SKM-1 (cell line): ENCODE measurements around the gene FHAD1.
"Not testable (repeated sequence)": the region's sequence is repeated elsewhere in the genome, so short reads cannot be mapped to it uniquely, and the experiment has no call there.

ENCODE experiments used
- DNase-seq: peaks from one replicate; lab custom pipeline; 2025; ENCODE audit not compliant: unreplicated experiment; lab: John Stamatoyannopoulos, UW

Gene FHAD1

DNA sequence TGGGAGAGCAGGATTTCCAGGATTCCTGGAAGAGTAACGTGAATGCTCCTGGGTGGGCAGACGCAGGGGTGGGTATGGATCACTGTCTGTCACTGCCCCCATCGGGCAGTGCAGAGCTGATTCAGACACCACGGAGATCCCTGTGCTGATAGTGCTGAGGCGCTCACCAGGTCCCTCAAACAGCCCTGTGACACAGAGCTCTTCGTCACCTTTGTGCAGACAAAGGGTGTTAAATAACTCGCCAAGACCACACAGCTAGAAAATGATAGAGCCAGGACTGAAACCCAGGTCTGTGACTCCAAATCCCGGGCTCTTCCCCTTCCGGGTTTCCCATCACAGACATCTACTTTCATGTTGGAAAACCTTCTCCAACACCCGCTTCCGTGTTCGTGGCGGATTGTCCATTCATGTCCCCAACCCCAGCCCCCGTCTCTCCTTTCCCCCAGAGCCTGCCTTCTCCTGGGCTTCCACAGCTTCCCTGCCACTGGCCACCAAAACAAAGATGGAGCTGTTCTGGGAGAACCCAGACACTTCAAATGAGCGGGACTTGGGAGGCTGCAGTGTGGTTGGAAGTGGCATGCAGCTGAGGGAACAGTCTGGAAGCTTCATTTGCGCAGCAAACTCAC is 165.3 kb downstream of the FHAD1 start:
- no peak for DNase-seq

DNA sequence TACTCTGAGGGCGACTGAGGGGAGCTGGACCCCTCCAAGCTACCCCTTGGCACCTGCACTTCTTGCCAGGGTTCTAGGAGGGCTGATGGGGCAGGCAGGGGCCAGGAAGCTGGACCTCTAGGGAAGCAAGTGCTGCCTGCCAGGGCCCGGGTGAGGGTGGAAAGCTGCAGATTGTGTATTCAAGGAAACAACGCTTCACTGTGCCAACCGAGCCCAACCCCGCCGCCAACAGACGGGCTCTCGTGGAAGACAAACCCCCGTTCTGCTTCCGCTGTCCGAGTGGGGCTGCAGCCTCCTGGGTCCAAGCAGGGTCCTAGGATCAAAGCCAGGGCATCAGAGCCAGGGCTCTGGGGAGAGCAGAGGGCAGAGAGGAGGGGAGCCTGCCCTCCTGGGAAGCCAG is 165.8 kb downstream of the FHAD1 start:
- no peak for DNase-seq

DNA sequence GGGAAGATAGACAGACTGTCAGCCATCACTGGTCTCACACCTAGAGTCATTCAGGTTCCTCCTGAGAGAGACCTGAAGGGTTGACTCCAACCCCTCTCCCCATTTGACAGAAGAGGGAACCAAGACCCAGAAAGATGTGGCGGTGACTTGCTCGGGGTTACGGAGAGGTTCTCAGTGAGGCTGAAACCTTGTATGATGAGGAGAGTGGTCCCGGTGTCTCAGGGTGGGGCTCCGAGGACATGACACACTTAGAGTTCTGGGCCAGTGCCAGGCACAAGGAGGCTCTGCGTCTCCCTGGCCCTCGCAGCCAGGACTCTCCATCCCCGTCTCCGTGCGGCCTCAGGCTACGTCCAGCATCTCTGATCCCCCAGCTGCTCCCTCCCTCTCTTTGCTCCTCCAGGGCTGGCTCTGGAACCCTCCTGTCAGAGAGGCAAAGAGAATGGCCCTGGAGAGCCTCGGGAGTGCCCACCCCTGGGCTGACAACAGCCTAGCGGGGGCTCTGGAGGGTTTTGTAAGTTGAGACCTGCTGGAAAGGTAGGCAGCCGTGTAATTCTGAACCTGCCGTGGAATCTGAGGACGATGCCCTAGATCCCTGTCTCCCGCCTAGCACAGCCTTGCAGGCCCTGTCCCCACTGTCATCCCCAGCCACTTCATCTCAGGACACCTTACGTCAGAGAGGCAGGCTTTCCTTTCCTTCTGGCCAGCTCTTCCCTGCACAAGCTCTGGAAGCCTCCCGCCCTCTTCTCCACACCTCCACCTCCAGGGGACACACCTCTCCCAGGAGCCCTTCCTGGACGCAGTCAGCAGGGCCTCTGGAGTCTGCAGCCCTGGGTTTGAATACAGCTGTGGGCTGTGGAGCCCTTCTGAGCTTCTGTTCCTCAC is 166.8 kb downstream of the FHAD1 start:
- no peak for DNase-seq

DNA sequence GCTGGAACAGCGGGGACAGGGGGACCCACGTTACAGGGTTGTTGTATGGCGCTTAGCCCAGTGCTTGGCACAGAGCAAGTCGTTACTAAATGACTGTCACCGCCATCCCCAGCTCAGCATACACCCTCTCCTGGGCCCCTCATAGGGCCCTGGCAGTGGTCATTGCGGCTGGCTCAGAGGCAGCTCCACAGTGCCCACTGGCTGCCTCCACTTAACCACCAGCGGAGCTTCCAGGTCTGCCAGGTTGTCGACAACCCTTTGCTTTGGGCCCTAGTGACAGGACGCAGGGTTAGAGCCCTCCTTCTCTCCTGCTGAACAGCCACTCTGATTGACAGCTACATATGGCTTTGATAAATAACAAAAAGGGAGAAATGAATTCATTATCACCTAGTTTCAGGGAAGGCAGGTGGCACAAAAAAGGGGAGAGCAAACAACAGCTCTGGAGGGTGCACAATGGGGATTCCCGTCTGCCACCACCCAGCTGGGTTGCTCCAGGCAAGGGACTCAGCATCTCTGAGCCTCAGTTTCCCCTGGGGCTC is 167.5 kb downstream of the FHAD1 start:
- DNase-seq, result no peak

DNA sequence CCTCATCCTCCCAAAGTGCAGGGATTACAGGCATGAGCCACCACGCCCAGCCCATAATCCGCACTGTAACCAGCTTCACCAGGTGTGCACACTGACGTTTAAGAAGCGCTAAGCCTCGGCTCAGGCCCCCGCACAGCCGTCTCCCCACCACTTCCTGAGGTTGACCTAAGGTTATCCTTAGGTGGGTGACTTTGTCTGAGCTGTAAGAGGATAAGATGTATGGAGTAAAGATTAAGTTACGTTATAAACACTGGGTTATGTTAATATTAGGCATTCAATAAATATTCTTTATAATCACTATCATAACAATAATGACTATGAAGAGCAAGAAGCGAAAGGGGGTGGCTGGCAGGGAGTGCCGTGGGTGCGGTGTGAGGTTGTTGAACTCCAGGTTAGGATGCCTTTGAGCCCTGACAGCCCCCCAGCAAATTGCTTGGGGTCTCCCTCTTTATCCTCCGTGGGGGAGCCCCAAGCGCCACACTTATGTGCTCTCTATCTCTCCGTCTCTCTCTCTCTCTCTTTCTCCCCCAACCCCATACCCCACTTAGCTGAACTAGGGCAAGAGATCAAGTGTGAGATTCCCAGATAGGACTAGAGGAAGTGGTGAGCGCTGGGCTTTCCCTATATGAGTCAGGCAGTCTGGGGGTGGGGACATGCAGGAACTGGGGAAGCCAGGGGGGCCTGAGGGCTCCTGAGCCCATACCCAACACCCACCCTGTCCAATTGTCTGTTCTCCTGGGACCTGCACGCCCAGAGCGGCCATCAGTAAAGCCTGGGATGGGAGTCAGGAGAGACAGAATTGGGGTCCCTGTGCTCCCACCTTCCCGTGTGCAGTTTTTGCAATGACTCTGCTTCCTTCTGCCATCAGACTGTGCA is 170.3 kb downstream of the FHAD1 start:
- no peak for DNase-seq

DNA sequence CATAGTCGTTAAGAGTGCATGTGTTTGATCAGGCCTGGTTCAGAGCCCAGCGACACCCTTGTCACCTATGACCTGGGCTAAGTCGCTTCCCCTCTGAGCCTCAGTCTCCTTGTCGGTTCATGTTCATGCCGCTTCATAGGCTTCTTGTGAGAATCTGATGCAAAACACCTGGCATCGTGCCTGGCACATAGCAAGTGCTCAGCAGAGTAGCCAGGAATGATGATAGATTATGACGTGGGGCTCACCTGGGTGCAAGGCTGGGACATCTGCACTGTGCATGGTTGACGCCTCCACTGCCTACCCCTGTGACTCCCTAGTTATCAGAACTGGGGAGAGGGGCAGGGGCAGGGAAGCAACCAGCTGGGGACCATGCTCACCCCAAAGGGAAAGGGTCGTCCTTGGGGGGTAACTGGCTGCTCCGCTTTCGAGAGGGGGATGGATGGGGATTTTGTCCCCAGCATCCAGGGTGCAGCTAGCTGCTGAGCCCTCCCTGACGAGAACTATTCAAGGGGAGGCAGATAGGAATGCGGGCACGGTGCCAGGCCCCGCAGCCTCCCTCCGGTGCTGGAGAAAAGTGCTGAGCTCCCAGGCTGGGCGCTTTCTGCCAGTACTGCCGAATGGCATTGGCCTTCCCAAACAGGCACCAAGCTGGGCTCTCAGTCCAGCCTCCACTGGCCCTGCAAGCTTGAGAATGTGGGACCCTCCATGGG is 171.9 kb downstream of the FHAD1 start:
- no peak for DNase-seq

DNA sequence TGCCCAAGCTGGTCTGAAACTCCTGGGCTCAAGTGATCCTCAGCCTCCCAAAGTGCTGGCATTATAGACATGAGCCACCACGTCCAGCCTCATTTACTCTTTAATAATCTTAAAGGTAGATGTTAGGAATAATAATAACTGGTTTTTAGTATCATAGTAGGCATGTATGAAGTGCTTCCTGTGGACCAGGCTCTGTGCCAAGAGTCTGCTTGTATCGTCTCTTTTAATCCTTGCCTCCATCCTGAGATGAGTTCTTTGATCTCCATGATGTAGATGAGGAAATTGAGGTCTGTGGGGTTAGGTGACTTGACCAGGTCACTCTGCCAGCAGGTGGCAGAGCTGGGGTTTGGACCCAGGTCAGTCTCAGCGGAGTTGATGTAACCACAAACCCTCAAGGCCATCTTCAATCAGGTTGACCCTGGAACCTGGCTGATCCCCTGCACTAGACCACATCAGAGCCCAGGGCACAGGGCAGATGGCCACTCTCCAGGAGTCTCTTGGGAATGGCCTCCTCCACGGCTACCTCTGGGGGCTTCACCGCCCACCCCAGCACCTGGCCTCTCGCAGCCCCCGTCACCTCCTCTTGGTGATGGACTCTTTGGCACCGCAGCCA is 173.9 kb downstream of the FHAD1 start:
- DNase-seq, result no peak

DNA sequence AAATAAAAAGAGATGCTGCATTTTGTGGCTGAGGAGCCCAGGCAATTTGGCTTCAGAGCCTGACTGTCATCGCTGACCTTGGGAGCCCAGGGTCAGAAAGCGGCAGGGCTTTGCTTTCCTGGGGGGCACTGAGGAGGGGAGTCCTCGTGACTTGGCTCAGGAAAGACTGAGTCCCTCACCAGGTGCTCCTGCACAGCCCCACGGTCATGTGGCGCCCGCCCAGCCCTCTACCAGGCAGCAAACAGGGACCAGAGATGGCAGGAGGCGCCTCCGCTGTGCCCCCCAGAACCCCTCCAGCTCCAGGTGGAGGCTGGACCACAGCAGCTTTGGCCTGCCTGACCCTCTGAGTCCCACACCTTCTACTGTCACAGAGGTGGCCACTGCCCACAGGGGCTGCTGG is 175.8 kb downstream of the FHAD1 start:
- no peak for DNase-seq

DNA sequence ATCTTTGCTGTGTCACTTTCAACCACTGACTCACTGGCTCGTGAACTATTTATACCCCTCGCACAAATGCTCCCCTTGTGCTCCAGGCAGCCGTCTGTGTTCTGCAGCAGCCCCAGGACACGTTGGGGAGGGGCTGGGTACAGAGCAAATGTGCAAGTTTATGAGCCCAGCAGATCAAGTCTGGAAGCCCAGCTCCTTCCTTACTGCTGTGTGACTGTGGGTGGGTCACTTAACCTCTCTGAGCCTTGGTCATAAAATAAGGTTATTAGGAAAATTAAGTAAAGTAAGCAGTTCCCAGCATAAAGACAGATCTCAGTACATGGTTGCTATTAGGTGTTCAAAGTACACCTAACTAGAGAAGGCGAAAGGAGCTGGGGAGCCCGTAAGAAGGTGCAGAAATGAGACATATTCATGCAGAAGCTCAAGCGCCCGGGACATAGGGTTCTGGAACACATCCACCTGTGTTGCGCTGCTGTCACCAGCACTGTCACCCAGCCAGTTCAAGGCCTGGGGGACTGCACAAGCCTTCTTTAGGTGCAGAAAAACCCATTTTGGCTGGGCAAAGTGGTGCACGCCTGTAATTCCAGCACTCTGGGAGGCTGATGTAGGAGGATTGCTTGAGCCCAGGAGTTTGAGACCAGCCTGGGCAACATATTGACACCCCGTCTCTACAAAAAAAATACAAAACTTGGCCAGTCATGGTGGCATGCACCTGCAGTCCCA is 176.5 kb downstream of the FHAD1 start:
- no peak for DNase-seq

DNA sequence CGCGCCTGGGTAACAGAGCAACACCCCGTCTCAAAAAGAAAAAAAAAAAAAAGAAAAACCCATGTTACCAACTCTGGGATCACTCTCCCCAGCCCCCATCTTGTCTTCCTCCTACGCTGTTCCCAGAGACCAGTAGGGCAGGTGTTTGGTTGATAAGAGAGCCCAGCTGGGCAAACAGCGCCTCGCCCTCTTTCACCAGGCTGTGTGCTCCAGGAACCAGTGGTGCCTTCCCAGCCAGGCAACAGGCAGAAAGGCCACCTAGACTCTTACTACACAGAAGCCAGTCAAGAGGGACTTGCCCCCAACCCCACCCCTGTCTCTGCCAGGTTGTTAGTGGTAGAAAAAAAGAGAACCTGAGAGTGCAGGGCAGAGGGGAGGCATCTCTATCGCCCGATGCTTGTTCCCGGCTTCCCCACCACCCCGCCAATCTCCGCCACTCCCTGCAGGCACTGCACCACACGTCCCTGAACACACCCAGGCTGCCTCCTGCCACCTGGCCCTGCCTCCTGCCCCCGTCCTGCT is 177.2 kb downstream of the FHAD1 start:
- no peak for DNase-seq

DNA sequence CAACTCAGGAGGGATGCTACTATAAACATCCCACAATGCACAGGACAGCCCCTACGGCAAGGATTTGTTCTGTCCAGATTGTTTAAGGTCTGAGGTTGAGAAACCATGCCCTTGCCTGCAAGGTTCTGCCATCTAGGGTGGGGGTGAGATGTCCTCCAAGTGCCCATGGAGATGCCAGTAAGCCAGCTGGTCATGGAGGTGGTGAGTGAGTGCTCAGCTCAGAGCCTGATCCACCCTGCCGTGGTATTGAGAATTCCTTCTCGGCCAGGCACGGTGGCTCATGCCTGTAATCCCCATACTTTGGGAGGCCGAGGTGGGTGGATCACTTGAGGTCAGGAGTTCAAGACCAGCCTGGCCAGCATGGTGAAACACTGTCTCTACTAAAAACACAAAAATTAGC is 178.0 kb downstream of the FHAD1 start:
- no peak for DNase-seq

DNA sequence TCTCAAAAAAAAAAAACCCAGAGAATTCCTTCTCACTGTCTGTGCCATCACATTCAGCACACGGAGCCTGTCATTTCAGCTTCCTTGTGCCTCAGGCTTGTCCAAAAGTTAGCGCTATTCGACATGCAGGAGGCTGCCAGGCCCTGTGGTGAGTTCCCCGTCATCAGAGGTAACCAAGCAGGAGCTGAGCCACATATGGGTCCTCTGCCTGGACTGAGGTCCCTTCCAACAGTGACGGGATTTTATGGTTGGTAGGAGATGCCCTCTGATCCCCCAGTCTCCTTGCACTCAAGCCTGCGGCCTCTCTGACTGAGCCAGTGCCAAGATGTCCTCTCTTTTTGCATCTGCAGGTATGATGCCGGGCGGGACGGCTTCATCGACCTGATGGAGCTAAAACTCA is 178.5 kb downstream of the FHAD1 start:
- no peak for DNase-seq

DNA sequence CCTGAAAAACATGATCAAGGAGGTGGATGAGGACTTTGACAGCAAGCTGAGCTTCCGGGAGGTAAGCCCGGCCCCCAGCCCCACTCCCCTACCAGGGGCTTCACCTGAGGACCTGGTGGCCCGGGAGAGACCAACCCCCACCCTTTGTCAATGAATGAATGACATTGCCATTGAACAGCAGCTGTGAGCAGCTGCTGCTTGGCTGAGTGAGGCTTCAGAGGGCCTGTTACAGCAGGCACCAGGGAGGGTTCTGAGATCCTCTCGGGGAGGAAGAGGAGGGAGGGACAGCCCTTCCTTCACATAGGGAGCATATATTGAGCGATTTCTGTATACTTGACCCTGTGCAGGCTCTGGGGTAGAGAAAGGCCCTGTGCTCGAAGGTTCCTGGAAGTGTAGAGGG is 178.9 kb downstream of the FHAD1 start:
- no peak for DNase-seq

DNA sequence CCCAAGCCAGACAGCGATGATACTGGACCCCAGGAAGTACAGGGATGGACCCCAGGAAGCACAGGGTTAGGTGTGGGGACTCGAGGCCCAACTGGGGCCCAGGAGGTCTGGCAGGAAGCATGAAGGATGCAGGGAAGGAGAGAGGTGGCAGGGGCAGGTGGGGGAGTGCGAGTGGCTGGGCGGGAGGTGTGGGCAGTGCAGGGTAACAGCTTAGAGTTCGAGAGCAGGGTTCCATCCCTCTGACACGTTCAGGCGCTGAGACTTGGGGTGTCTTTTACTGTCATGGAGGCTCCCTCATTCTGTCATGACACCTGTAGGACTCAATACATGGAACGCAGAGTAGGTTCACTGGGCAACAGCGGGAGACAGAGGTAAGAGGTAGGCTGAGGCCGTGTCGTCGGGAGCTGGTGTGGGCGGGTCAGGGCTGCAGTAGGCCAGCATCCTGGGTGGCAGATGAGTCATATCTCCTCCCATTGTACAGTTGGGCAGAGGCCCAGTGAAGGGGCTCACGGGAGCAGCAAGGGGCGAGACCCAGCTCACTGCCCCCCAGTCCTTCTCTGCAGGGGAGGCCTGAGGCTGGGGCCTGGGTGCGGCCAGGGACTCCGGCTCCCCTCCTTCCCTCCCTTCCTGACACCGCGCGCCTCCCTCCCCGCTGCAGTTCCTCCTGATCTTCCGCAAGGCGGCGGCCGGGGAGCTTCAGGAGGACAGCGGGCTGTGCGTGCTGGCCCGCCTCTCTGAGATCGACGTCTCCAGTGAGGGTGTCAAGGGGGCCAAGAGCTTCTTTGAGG is 179.7 kb downstream of the FHAD1 start:
- no peak for DNase-seq

DNA sequence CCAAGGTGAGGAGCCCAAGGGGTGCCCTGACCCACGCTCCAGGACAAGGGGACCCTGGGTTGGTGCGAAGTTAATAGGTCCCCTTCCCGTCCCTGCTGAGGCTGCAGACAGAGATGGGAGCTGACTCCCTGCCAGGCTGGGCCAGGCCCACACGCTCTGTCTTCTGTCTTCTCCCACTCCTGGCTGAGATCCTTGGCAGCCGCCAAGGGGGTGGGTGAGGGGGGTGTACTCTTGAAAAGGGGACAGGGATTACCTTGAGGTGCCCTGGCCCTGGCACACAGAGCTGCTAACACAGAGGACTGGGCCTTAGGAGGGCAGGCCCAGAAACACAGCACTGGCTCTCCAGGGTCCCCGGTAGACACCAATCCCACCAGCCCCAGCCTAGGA is 180.2 kb downstream of the FHAD1 start:
- no peak for DNase-seq

DNA sequence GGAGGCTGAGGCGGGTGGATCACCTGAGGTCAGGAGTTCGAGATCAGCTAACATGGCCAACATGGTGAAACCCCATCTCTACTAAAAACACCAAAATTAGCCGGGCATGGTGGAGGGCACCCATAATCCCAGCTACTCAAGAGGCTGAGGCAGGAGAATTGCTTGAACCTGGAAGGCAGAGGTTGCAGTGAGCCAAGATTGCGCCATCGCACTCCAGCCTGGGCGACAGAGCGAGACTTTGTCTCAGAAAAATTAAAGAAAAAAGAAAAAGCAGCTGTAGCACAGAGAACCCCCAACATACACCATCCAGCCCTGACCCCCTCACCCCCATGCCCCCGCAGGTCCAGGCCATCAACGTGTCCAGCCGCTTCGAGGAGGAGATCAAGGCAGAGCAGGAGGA is 181.2 kb downstream of the FHAD1 start:
- not testable (repeated sequence) for DNase-seq

DNA sequence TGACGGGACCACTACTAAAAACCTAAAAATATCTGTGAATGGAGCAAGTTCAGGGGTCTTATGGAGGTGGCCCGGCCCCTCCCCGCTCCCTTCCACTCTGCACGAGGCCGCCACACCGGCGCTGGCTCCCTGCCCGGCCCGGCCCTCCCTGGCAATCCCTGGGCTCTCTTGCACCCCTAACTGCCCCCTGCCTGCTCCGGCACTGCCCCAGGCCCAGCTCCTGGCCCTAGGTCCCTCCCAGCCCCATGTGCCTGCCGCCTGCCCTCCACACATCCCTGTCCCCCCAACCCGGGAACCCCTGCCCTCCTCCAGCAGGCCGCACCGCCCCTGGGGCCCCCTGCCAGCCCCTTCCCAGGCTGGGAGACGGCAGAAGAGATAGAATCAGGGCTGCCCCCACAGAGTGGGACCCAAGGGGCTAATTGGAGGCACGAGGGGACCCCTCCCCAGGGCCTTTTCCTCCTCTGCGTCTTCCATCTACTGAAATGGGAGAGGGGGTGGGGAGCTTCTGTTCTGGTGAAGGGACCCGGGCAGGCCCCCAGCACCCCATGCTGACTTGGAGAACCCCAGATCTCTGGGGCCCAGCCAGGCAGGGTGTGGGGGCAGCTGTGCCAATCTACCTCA is 181.9 kb downstream of the FHAD1 start:
- DNase-seq, result no peak

DNA sequence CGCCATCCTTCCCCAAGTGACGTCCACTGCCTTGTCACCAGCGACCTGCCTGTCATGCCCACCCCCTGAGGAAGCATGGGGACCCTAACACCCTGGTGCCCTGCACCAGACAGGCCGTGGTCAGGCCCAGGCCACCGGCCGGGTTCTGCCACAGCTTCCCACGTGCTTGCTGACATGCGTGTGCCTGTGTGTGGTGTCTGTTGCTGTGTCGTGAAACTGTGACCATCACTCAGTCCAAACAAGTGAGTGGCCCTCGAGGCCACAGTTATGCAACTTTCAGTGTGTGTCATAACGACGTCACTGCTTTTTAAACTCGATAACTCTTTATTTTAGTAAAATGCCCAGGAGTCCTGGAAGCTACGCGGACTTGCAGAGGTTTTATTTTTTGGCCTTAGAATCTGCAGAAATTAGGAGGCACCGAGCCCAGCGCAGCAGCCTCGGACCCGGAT is 182.7 kb downstream of the FHAD1 start:
- no peak for DNase-seq
